ENCODE measurements around the gene LRP1.
A peak's percentile ranks its signal among the peaks of the same experiment; 100 is the strongest.

LRP1 gene

DNA sequence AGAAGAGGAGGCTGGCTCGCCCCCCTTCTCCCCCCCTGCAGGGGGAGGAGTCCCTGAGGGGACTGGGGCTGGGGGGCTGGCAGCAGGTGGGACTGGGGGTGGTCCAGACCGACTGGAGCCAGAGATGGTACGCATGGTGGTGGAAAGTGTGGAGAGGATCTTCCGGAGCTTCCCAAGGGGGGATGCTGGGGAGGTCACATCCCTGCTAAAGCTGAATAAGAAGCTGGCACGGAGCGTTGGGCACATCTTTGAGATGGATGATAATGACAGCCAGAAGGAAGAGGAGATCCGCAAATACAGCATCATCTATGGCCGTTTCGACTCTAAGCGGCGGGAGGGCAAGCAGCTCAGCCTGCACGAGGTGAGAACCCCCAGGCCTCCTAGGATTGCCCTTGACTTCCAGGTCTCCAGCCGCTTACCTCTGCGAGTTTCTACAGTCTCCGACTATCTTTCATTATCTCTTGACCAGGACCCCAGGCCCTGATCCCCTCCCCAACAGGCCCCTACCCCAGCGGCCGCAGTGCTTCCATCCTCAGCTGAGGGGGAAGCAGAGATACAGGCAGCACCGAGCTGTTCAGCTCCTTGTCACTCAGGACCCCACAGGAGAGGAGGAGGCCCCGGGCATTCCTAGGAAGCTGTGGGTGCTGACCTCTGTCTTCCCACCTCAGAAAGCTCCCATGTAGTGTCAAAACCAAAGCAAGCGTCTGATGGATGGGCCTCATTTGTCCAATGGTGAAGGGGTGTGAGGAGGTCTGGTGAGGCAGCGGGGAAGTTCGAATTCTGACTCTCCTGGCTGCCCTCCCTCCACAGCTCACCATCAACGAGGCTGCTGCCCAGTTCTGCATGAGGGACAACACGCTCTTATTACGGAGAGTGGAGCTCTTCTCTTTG is 36.4 kb upstream of the LRP1 start:
- TF ChIP-seq, protein P1, sequence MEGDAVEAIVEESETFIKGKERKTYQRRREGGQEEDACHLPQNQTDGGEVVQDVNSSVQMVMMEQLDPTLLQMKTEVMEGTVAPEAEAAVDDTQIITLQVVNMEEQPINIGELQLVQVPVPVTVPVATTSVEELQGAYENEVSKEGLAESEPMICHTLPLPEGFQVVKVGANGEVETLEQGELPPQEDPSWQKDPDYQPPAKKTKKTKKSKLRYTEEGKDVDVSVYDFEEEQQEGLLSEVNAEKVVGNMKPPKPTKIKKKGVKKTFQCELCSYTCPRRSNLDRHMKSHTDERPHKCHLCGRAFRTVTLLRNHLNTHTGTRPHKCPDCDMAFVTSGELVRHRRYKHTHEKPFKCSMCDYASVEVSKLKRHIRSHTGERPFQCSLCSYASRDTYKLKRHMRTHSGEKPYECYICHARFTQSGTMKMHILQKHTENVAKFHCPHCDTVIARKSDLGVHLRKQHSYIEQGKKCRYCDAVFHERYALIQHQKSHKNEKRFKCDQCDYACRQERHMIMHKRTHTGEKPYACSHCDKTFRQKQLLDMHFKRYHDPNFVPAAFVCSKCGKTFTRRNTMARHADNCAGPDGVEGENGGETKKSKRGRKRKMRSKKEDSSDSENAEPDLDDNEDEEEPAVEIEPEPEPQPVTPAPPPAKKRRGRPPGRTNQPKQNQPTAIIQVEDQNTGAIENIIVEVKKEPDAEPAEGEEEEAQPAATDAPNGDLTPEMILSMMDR (IDR thresholded peaks at IDR 0.05): no peak
- no peak for TF ChIP-seq ZFX (IDR thresholded peaks at IDR 0.05; ENCODE audit: borderline replicate concordance)
- H3K27ac ChIP-seq: peak overlapping the region; percentile 97; the same call in 1 of the 2 replicates

DNA sequence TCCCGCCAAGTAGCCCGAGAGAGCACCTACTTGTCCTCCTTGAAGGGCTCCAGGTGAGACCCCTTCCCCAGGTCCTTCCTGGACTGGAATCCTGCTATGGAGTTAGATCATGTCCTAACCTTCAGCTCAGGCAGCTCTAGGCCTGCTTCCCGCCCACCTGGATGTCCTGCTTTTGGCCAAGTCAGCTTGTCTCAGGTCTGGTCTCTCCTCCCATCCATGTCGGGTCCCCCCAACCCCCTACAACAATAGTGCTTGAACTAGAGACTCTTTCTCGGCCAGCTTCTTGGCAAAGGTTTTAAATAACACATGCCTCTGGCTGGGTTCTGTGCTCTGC is 35.8 kb upstream of the LRP1 start:
- no peak for TF ChIP-seq ZFX (IDR thresholded peaks at IDR 0.05; ENCODE audit: borderline replicate concordance)
- peak overlapping the region; percentile 97; the same call in 1 of the 2 replicates for H3K27ac ChIP-seq

DNA sequence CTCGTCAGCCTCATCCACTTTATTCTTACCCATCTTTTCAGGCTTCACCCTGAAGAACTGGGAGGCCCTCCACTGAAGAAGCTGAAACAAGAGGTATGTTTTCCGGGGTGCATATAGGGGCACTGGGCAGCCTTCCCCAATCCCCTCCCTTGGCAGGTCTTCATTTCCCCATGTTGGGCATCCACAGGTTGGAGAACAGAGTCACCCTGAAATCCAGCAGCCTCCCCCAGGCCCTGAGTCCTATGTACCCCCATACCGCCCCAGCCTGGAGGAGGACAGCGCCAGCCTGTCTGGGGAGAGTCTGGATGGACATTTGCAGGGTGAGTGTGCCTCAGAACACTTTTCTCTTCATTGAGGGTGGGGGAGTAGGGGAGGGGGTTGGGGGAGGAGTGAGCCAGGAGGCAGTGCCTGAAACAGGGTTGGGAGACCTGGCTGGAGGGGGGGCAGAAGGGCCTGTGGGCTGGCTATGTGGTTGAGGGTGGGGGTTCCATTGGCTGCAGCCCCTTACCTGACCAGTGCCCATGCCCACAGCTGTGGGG is 35.3 kb upstream of the LRP1 start:
- TF ChIP-seq ZFX (IDR thresholded peaks at IDR 0.05; ENCODE audit: borderline replicate concordance): no peak
- TF ChIP-seq, protein P1 (IDR thresholded peaks at IDR 0.05): no peak
- peak overlapping the region; percentile 97; the same call in 1 of the 2 replicates for H3K27ac ChIP-seq

DNA sequence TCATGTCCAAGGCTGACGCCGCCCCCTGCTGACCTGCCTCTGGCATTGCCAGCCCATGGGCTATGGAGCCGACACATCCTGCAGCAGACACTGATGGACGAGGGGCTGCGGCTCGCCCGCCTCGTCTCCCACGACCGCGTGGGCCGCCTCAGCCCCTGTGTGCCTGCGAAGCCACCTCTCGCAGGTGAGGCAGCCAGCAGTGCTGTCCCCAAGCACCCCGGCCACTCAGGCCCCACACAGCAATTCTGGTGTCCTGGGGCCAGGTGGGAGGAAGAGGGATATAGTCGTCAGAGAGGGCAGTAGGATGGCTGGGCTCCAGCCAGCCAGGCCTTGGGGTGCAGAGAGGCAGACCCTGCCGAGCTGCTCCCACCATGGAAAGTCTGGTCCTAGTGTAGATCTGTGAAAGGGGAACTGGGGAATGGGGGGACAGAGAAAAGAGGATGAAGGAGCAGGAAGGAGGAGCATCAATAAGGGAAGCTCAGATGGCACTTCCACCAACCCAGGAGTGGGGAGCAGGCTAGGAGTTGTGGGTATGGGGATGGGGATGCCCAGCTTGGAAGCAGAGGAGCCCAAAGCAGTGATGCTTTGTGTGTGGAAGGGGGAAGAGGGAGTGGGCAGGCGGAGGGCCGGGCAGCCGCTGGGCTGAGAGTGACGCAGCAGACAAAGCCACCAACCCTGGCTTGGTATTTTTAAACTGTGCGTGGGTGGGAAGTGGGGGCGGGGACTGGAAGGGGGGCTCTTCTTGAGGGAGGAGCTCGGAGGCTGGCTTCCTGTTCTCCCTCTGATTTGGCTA is 34.7 kb upstream of the LRP1 start:
- H3K27ac ChIP-seq: peak overlapping the region; percentile 47; the same call in 1 of the 2 replicates
- TF ChIP-seq, protein P1 (IDR thresholded peaks at IDR 0.05): peak; percentile 87
- TF ChIP-seq ZFX (IDR thresholded peaks at IDR 0.05; ENCODE audit: borderline replicate concordance): no peak

DNA sequence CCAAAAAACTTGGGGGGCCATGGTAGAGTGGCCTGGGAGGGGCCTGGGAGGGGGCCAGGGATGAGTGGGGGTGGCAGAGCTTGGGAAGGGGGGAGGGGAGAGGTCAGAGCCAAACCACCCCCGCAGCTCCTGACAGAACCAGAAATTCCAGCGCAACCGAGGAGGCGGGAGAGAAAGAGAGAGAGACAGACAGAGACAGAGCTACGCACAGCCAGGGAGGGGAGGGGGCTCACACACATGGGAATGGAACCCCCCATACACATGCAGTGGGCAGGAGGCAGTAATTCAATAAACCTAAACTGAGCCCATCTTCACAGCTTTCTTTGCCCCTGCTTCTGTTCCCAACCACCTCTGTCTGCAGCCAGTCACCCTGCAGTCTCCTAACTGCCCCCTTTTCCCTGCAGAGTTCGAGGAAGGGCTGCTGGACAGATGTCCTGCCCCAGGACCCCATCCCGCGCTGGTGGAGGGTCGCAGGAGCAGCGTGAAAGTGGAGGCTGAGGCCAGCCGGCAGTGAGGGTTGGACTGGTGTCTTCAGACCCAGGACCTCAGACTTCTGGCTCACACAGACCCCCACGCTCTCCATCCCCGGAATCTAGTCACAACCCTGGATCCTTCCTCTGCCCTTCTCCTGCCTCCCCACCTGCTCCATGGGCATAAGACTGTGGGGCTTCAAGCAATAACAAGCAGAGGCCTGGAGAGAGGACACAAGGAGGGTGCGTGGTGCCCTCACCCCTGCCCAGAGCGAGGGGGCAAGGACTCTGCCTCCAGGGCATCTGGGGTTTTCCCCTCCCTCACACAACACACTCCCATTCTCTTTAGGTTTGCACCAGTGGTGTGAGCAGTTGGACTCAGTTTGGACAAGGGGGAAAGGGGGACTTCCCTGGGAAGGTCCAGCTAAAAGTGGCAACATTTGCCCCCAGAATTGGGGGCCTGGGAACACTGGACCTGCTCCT is 33.8 kb upstream of the LRP1 start:
- TF ChIP-seq, protein P1 (IDR thresholded peaks at IDR 0.05): no peak
- TF ChIP-seq ZFX (IDR thresholded peaks at IDR 0.05; ENCODE audit: borderline replicate concordance): no peak
- H3K27ac ChIP-seq: peak overlapping the region; percentile 47

DNA sequence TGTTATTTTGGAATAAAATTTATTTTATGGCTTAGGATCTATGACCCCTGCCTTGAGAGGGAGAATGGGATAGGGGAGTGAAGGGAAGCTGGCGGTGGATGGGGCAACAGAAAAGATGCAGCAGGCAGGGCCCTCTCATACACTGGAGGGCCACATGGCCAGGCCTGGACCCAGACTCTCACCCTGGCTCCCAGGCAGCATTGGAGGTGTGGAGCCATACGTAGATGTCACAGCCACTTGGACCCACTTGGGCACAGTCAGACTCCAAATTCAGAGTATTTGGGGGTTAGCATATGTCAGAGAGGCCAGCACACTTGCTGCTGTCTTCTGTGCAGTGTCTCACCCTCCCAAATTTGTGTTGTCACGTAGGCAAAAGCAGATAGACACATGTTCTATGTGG is 32.8 kb upstream of the LRP1 start:
- peak overlapping the region; percentile 47 for H3K27ac ChIP-seq
- no peak for TF ChIP-seq ZFX (IDR thresholded peaks at IDR 0.05; ENCODE audit: borderline replicate concordance)
- TF ChIP-seq, protein P1 (IDR thresholded peaks at IDR 0.05): no peak

Measured in 22Rv1 (cell line).